Mesenchymal stem cell (in vitro differentiated cells and primary cell): ENCODE data around the gene RNF150.

Experiments
- DNase-seq: peaks from one replicate; pipeline ENCODE4 v3.0.0-alpha.2; 2013
- H2AFZ ChIP-seq: one replicate; pipeline ENCODE4 v1.6.1; 2013; ENCODE audit warnings: low read depth, mild to moderate bottlenecking, control low read depth, inconsistent platforms, low read length, moderate library complexity
- H2AK5ac ChIP-seq: 2 replicates; pipeline ENCODE4 v1.6.1; 2013; ENCODE audit warnings: low read length, moderate library complexity, mild to moderate bottlenecking, inconsistent platforms; ENCODE audit not compliant: severe bottlenecking
- H2BK120ac ChIP-seq: one replicate; pipeline ENCODE4 v1.6.1; 2013; ENCODE audit warnings: low read depth, mild to moderate bottlenecking, inconsistent platforms, low read length, moderate library complexity
- H2BK12ac ChIP-seq, 2 experiments: one replicate each; pipeline ENCODE4 v1.6.1; 2013; ENCODE audit warnings: inconsistent platforms in 2 of 2, low read length in 2 of 2, mild to moderate bottlenecking in 2 of 2, moderate library complexity in 2 of 2, control low read depth in 1 of 2
- H2BK15ac ChIP-seq: one replicate; pipeline ENCODE4 v1.6.1; 2013; ENCODE audit warnings: mild to moderate bottlenecking, low read depth, inconsistent platforms; ENCODE audit not compliant: poor library complexity, severe bottlenecking
- H2BK5ac ChIP-seq: 2 replicates; pipeline ENCODE4 v1.6.1; 2013; ENCODE audit warnings: low read depth, mild to moderate bottlenecking, low read length, control low read depth, inconsistent platforms; ENCODE audit not compliant: poor library complexity, severe bottlenecking
- H3K14ac ChIP-seq, 2 experiments: one replicate each; pipeline ENCODE4 v1.6.1; 2013; ENCODE audit warnings: inconsistent platforms in 2 of 2, low read length in 2 of 2, control low read depth in 1 of 2, mild to moderate bottlenecking in 1 of 2, moderate library complexity in 1 of 2
- H3K18ac ChIP-seq, 2 experiments: one replicate each; pipeline ENCODE4 v1.6.1; 2013; ENCODE audit warnings: inconsistent platforms in 2 of 2, low read length in 2 of 2, control low read depth in 1 of 2, low read depth in 1 of 2, mild to moderate bottlenecking in 1 of 2
- H3K23ac ChIP-seq, 2 experiments: one replicate each; pipeline ENCODE4 v1.6.1; 2013; ENCODE audit warnings: inconsistent platforms in 2 of 2, low read length in 2 of 2, mild to moderate bottlenecking in 2 of 2, moderate library complexity in 2 of 2, control low read depth in 1 of 2
- H3K27ac ChIP-seq: 2 replicates; pipeline ENCODE4 v1.5.1; 2013; ENCODE audit warnings: mild to moderate bottlenecking, moderate library complexity, low read length, control low read depth, inconsistent platforms; ENCODE audit not compliant: poor library complexity, severe bottlenecking
- H3K27me3 ChIP-seq, 2 experiments: 2 replicates each; pipeline versions ENCODE4 v1.6.1 to v1.7.0; 2013; ENCODE audit warnings: low read length in 2 of 2, mild to moderate bottlenecking in 2 of 2, moderate library complexity in 2 of 2, control low read depth in 1 of 2, inconsistent platforms in 1 of 2; ENCODE audit not compliant: control insufficient read depth in 1 of 2, insufficient read depth in 1 of 2
- H3K36me3 ChIP-seq, 2 experiments: 2 replicates each; pipeline versions ENCODE4 v1.6.1 to v1.7.0; 2013; ENCODE audit warnings: low read length in 2 of 2, control low read depth in 1 of 2, inconsistent platforms in 1 of 2, low read depth in 1 of 2, mild to moderate bottlenecking in 1 of 2; ENCODE audit not compliant: insufficient read depth in 2 of 2, control insufficient read depth in 1 of 2
- H3K4ac ChIP-seq, 2 experiments: one replicate each; pipeline ENCODE4 v1.6.1; 2013; ENCODE audit warnings: inconsistent platforms in 2 of 2, low read length in 2 of 2, mild to moderate bottlenecking in 2 of 2, moderate library complexity in 2 of 2, control low read depth in 1 of 2, low read depth in 1 of 2
- H3K4me1 ChIP-seq: 2 replicates; pipeline ENCODE4 v1.6.1; 2013; ENCODE audit warnings: low read depth, low read length, control low read depth; ENCODE audit not compliant: control insufficient read depth, insufficient read depth
- H3K4me2 ChIP-seq: 2 replicates; pipeline ENCODE4 v1.6.1; 2013; ENCODE audit warnings: low read length, mild to moderate bottlenecking, inconsistent platforms; ENCODE audit not compliant: poor library complexity, severe bottlenecking
- H3K4me3 ChIP-seq, 2 experiments: 2 replicates each; pipeline versions ENCODE4 v1.5.1 to v1.7.0; 2013; ENCODE audit warnings: low read length in 2 of 2, mild to moderate bottlenecking in 2 of 2, control low read depth in 1 of 2, low read depth in 1 of 2; ENCODE audit not compliant: insufficient read depth in 1 of 2
- H3K79me1 ChIP-seq: replicated peaks from 2 replicates; pipeline ENCODE4 v1.6.1; 2013; ENCODE audit warnings: mild to moderate bottlenecking, control low read depth, low read length, inconsistent platforms; ENCODE audit not compliant: poor library complexity, severe bottlenecking
- H3K9ac ChIP-seq: 2 replicates; pipeline ENCODE4 v1.7.0; 2013; ENCODE audit warnings: mild to moderate bottlenecking, low read length, moderate library complexity
- H3K9me3 ChIP-seq: 2 replicates; pipeline ENCODE4 v1.7.0; 2013; ENCODE audit warnings: mild to moderate bottlenecking, low read length; ENCODE audit not compliant: control insufficient read depth
- H4K8ac ChIP-seq: one replicate; pipeline ENCODE4 v1.6.1; 2013; ENCODE audit warnings: inconsistent platforms, mild to moderate bottlenecking, low read length, moderate library complexity
- H4K91ac ChIP-seq: one replicate; pipeline ENCODE4 v1.6.1; 2013; ENCODE audit warnings: mild to moderate bottlenecking, low read length, inconsistent platforms
- WGBS: methylation state at CpG from one replicate; pipeline ENCODE4 v1.1.7; 2013; ENCODE audit warnings: mixed read lengths; 5-methylcytosine and 5-hydroxymethylcytosine counted together

Gene RNF150

GRCh38 chr4:140888054-140888453 lies 245.2 kb downstream of the RNF150 start:
- Histone ChIP-seq H2BK12ac (no peak overlapping the region), H3K23ac (no peak overlapping the region), H2BK120ac (no peak overlapping the region), H2AFZ (no peak overlapping the region), H3K4me2 (no peak overlapping the region), H4K91ac (no peak overlapping the region), H4K8ac (no peak overlapping the region), H2BK15ac (no peak overlapping the region), H3K27me3 (peaks cover 0 to 8% of the 10 kb centered on the region in 2 experiments), H2AK5ac (no peak overlapping the region), H3K4me3 (no peak overlapping the region), H3K4me1 (no peaks in the 10 kb centered on the region), H3K9me3 (no peaks in the 10 kb centered on the region), H2BK5ac (no peak overlapping the region), H3K18ac (no peak overlapping the region), H3K4ac (no peak overlapping the region), H3K14ac (no peak overlapping the region), H3K79me1 (no peaks in the 10 kb centered on the region), H3K27ac (no peak overlapping the region), H3K9ac (no peak overlapping the region), H3K36me3 (no peaks in the 10 kb centered on the region)
- no peak for DNase-seq
- WGBS: 67% methylated on average over 1 of the region's 3 CpGs

DNA sequence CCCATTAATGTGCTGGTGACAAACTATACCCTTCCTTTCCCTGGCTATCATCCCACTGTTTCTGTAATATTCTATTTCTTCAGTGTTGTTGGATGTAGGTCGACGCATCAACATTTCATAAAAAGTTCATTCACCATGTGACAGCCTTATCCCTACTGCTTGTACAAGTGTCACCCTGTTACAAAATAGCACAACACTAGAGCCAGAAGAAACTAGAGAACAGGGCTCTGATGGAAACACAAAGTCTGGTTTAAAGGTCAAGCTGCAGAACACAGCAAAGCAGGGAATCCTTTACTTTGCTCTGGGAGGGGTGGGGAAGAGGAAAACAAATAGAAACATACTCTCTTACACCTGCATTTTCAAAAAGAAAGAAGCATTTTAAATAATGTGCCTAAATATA lies 245.8 kb downstream of the RNF150 start:
- DNase-seq: no peak
- no peak overlapping the region for H2BK12ac ChIP-seq
- H3K4me2 ChIP-seq: no peak overlapping the region
- no peak overlapping the region for H2BK120ac ChIP-seq
- H3K9ac ChIP-seq: no peak overlapping the region
- no peaks in the 10 kb centered on the region for H3K79me1 ChIP-seq
- H2BK15ac ChIP-seq: no peak overlapping the region
- no peaks in the 10 kb centered on the region for H3K36me3 ChIP-seq
- no peak overlapping the region for H4K8ac ChIP-seq
- peaks cover 0 to 8% of the 10 kb centered on the region in 2 experiments for H3K27me3 ChIP-seq
- no peak overlapping the region for H3K4me3 ChIP-seq
- H3K4ac ChIP-seq: no peak overlapping the region
- H2BK5ac ChIP-seq: no peak overlapping the region
- H3K9me3 ChIP-seq: no peaks in the 10 kb centered on the region
- H3K14ac ChIP-seq: no peak overlapping the region
- H3K4me1 ChIP-seq: no peaks in the 10 kb centered on the region
- no peak overlapping the region for H2AFZ ChIP-seq
- no peak overlapping the region for H3K18ac ChIP-seq
- H3K23ac ChIP-seq: no peak overlapping the region
- H2AK5ac ChIP-seq: no peak overlapping the region
- H3K27ac ChIP-seq: no peak overlapping the region
- H4K91ac ChIP-seq: no peak overlapping the region
- WGBS: 100% methylated on average over 2 of the region's 2 CpGs

DNA sequence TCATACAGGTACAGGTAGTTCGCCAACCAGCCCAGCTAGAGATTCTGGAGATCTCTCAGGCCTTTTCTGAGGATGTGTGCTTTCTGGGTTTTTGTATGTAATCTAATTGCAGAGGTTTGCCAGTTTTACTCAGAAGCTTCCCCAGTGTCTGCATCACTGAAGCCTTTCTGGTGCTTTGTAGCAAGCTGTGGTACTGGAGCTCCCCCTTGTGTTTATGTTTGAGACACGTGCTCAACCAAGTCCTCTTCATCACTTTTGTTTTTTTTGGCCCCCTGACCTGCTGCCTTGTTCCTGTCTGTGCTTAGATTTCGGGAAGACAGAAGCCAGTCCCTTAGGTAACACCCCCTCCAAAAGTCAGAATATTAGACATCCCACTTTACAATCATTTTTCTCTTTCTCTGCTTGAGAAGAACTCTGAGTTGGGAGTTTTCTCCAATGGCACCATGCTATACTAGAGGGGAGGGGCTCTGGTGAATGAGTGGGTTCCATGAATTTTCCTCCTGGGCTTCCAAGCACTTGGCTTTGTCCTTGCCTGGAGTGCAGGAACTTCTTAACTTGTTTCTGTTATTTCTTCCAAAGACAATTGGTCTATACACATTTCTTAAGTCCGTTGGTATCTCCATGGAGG lies 248.7 kb downstream of the RNF150 start:
- H3K9me3 ChIP-seq: no peaks in the 10 kb centered on the region
- H3K4ac ChIP-seq: no peak overlapping the region
- no peak overlapping the region for H3K4me2 ChIP-seq
- WGBS: 44% methylated on average over 4 of the region's 4 CpGs
- no peak overlapping the region for H3K18ac ChIP-seq
- no peak overlapping the region for H2BK120ac ChIP-seq
- no peak overlapping the region for H2AK5ac ChIP-seq
- no peak overlapping the region for H3K9ac ChIP-seq
- no peaks in the 10 kb centered on the region for H3K79me1 ChIP-seq
- no peak overlapping the region for H2AFZ ChIP-seq
- no peaks in the 10 kb centered on the region for H3K36me3 ChIP-seq
- H2BK12ac ChIP-seq: no peak overlapping the region
- no peak overlapping the region for H4K8ac ChIP-seq
- no peak overlapping the region for H4K91ac ChIP-seq
- no peak overlapping the region for H3K4me3 ChIP-seq
- H3K27me3 ChIP-seq: peaks cover 0 to 5% of the 10 kb centered on the region in 2 experiments
- H3K14ac ChIP-seq: no peak overlapping the region
- no peak overlapping the region for H2BK5ac ChIP-seq
- no peak overlapping the region for H3K27ac ChIP-seq
- no peak overlapping the region for H2BK15ac ChIP-seq
- H3K23ac ChIP-seq: no peak overlapping the region
- H3K4me1 ChIP-seq: no peaks in the 10 kb centered on the region
- DNase-seq: peak; percentile 64

DNA sequence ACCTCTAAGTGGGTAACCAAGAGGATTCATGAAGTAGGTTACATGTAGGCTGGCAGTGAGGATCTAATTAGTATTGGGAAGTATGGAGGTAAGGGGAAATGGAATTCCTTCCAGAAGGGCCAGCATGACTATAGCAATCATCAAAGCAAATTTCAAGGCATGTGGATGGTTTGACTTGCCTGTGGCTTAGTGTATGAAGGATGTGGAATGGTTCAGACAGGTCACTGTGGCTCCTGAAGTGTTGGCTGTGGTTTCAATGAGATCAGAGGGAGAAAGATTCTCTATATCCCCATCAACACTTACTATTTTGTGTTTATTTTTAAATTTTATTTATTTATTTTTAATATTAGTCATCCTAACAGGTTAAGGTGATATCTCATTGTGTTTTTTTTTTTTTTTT lies 255.5 kb downstream of the RNF150 start:
- H3K9ac ChIP-seq: no peak overlapping the region
- H3K23ac ChIP-seq: no peak overlapping the region
- H3K18ac ChIP-seq: no peak overlapping the region
- no peaks in the 10 kb centered on the region for H3K27me3 ChIP-seq
- H3K79me1 ChIP-seq: no peaks in the 10 kb centered on the region
- no peak overlapping the region for H2BK120ac ChIP-seq
- H3K4me1 ChIP-seq: peaks cover 5% of the 10 kb centered on the region
- no peak overlapping the region for H2BK12ac ChIP-seq
- no peak overlapping the region for H3K4me2 ChIP-seq
- no peak overlapping the region for H2BK15ac ChIP-seq
- H3K9me3 ChIP-seq: peaks cover 7% of the 10 kb centered on the region
- H3K4me3 ChIP-seq: no peak overlapping the region
- no peak overlapping the region for H2AK5ac ChIP-seq
- DNase-seq: no peak
- H3K14ac ChIP-seq: no peak overlapping the region
- no peak overlapping the region for H2AFZ ChIP-seq
- H4K91ac ChIP-seq: no peak overlapping the region
- H3K4ac ChIP-seq: no peak overlapping the region
- H3K27ac ChIP-seq: no peak overlapping the region
- no peaks in the 10 kb centered on the region for H3K36me3 ChIP-seq
- no peak overlapping the region for H4K8ac ChIP-seq
- H2BK5ac ChIP-seq: no peak overlapping the region
